ELR (cell line): ENCODE results near the gene RNF4.
"Not testable (repeated sequence)": the region's sequence is repeated elsewhere in the genome, so short reads cannot be mapped to it uniquely, and the experiment has no call there.

Experiments
- DNase-seq: peaks from one replicate; pipeline ENCODE4 v3.0.0-alpha.2; 2015; ENCODE audit warnings: low read depth

Gene RNF4

GRCh38 chr4:2458546-2459491 is 10.1 kb upstream of the RNF4 start:
- no peak for DNase-seq

GRCh38 chr4:2459589-2460349 is 9.1 kb upstream of the RNF4 start:
- DNase-seq, result no peak

GRCh38 chr4:2461246-2461960 is 7.5 kb upstream of the RNF4 start:
- DNase-seq, result no peak

- DNase-seq, result peak; percentile 76
Observed at GRCh38 chr4:2462218-2462991, 6.5 kb upstream of the RNF4 start.

- no peak for DNase-seq
Observed at GRCh38 chr4:2462992-2463762, 5.7 kb upstream of the RNF4 start.

DNA sequence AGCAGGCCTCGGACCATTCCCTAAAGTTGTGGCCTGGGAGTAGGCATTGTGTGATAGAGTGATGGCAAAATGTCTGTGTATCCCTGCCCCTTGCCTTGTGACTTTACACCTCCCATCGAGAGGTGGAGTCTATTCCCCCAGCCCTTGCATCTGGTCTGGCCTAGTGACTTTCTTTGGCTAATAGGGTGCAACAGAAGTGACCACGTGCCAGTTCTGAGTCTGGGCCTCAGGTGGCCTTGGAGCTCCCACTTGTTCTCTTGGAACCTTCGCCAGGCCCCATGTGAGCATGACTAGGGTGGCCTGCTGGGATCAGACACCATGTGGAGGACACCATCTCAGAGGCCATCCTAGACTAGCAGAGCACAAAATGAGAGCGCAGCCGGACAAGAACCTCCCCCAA is 3.9 kb upstream of the RNF4 start:
- DNase-seq, result no peak

DNA sequence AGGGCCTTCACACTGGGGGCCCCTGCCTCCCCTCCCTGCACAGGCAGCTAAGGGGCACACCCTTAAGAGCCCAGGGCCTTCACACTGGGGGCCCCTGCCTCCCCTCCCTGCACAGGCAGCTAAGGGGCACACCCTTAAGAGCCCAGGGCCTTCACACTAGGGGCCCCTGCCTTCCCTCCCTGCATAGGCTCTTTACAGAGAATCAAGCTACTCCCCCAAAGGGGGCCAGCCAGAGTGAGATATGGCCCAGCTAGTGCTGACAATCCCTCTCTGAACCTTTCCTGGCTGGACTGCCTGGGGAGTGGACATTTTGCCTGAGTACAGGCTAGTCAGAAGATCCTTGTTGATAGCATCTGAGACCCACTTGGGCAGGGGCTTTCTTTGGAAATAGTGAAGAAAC is 3.4 kb upstream of the RNF4 start:
- DNase-seq, result not testable (repeated sequence)

DNA sequence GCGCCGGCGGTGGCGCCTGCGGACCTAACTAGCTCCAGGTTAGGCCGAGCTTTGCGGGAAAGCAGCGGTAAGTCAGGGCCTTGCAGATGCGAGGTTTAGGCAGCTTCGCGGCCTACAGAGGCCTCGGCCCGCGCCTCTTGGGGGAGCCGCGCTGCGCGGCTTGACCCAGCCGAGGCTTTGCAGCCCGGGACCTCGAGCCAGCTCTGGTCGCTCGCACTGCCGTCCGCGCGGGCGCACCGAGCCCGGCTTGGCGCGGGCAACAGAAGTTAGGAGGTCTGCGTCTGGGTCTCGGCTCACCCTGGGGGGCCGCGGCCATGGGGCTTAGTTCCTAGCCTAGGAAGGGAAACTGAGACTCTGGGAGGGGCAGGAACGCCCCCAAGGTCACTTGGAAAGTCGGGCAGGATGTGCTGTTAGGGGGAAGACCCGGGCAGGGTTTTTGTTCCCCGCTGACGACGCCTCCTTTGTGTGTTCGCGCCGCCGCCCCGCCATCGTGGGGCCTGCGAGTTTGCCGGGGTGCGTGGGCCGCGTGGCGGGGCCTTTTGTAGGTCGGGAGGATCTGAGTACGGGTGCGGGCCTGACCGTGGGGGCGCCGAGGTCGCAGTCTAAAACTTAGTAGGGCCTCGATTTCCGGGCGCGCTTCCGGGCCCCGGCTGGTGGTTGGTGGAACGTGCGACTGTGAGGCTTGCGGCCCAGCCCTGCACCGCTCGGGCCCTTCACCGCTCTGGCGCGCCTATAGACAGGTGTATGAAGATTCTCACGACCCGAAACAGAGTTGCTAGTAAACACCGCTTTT is 482 bp downstream of the RNF4 start:
- DNase-seq, result peak; percentile 61

GRCh38 chr4:2470791-2471190 is 1.9 kb downstream of the RNF4 start:
- no peak for DNase-seq

GRCh38 chr4:2472187-2472586 is 3.3 kb downstream of the RNF4 start:
- DNase-seq, result peak; percentile 78

DNA sequence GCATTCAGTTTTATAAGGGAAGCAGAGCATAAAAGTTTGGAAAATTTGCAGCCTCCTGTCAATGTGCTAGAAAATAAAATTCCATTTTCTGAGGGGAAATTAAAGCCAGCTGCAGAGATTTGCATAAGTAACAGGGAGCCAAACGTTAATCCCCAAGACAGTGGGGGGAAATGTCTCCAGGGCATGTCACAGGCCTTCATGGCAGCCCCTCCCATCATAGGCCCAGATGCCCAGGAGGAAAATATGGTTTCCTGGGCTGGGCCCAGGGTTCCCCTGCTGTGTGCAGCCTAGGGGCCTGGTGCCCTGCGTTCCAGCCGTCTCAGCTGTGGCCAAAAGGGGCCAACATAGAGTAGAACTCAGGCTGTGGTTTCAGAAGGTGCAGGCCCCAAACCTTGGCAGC is 9.3 kb downstream of the RNF4 start:
- no peak for DNase-seq

- no peak for DNase-seq
Observed at GRCh38 chr4:2480649-2481048, 11.7 kb downstream of the RNF4 start.

DNA sequence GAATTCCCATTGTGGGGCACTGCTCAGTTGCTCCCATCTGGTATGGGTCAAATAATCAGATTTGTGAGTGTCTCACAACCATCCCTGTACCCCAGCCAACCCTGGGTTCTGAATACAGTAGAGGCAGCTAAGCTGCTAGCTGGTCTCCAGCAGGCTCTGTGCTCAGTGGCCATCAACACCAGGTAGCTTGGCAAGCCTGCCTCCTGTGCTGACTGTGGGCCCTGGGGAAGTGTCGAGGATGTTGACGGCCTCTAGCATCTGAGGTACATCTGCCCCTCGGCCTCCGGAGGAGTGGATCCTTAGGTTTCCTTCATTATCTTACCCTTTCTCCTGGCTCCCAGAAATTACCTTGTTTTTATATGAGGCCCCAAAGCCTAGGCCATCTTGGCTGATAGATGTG is 13.3 kb downstream of the RNF4 start:
- no peak for DNase-seq

DNA sequence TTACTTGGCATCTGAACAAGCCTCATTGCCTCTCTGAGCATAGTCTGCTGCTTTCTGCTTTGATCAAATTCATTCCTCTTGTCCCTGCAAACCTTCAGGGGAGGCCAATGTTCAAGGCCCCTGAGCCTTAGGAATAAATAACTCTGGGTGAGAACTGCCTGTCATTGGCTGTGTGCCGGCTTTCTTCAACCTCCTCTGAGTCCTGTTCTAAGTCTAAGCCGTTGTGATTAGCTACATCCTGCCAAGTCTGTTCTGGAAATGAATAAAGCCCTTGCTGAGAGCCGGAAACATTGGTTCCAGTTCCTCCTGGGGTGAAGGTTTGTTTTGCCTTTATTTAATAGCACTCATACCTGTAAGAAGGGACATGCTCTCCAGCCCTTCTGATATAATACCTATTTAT is 13.8 kb downstream of the RNF4 start:
- no peak for DNase-seq

GRCh38 chr4:2483237-2483636 is 14.3 kb downstream of the RNF4 start:
- DNase-seq, result no peak

DNA sequence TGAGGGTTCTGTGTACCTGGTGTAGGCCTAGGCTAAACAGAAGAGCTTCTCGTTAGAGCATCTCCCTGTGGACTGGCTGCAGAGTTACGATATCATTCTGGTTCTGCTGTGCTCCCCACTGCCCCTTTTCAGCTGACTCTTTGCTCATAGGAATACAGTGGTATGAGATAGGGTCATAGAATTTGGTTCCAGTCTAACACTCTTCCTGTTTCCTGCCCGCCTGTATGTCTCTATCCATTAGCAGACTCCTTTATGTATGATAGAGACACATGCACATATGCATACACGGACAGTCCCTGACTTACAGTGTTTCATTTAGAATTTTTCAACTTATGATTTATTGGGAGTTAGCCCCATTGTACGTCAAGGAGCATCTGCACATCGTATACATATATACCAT is 15.3 kb downstream of the RNF4 start:
- DNase-seq, result no peak

- no peak for DNase-seq
Observed at GRCh38 chr4:2484993-2485392, 16.1 kb downstream of the RNF4 start.

DNA sequence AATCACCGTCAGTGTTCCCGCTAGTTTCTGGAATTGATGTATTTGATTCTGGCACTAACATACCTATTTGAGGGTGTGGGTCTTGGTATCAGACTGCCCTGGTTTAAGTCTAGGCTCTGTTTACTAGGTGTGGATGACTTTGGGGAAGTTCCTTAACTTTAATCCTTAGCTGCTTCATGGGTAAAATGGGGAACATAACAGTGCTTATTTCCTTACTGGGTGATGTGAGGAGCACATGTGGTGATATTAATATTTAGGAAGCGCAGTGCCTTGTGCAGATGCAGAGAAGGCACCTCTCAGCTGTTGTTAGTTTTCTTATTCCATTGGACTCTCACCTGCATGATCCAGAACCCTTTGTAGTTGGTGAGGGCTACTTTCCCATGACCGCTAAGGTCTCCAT is 17.1 kb downstream of the RNF4 start:
- DNase-seq, result no peak

GRCh38 chr4:2486981-2487380 is 18.1 kb downstream of the RNF4 start:
- DNase-seq, result no peak

DNA sequence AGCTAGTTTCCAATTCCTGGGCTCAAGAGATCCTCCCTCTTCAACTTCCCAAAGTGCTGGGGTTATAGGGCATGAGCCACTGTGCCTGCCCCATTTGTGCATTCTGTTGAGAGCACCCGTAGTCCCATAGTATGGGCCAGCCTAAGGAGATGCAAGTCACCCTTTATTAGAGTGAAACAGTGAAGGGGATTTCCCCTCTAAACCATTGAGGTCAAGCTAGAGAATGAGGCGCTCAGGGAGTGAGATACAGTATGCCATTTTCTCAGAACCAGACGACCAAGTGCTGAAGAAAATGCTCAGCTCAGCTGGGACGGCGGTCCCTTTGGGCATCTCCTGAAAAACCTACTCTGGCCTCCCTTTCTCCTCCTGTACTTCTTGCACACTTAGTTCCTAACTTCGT is 18.7 kb downstream of the RNF4 start:
- DNase-seq, result no peak
